GM18511 (cell line): ENCODE measurements around the gene IVD.
A peak's percentile ranks its signal among the peaks of the same experiment; 100 is the strongest.

Source experiments
- ATAC-seq: cut with Tn5 transposase; IDR thresholded peaks from one replicate; pipeline ENCODE4 v1.9.1; 2021; ENCODE audit warnings: mild to moderate bottlenecking, moderate library complexity; ENCODE audit not compliant: unreplicated experiment

The IVD gene

GRCh38 chr15:40453941-40454340, 48.3 kb downstream of the IVD start:
- peak; percentile 50 for ATAC-seq

GRCh38 chr15:40454904-40455391, 49.4 kb downstream of the IVD start:
- no peak for ATAC-seq

- no peak for ATAC-seq
These were observed 50.7 kb downstream of the IVD start for GRCh38 chr15:40456299-40456712.

GRCh38 chr15:40456738-40457137, 51.1 kb downstream of the IVD start:
- ATAC-seq = no peak

- ATAC-seq = no peak
These were observed 53.1 kb downstream of the IVD start for GRCh38 chr15:40458495-40459371.

- no peak for ATAC-seq
These were observed 53.9 kb downstream of the IVD start for GRCh38 chr15:40459391-40460015.

GRCh38 chr15:40460404-40460803, 54.8 kb downstream of the IVD start:
- ATAC-seq = no peak

- no peak for ATAC-seq
These were observed 56.4 kb downstream of the IVD start for GRCh38 chr15:40461958-40462357.

- no peak for ATAC-seq
These were observed 57.7 kb downstream of the IVD start for GRCh38 chr15:40463279-40463678.

GRCh38 chr15:40463886-40464545, 58.4 kb downstream of the IVD start:
- no peak for ATAC-seq

GRCh38 chr15:40464595-40465185, 59.1 kb downstream of the IVD start:
- no peak for ATAC-seq

GRCh38 chr15:40465939-40466338, 60.3 kb downstream of the IVD start:
- no peak for ATAC-seq

GRCh38 chr15:40466426-40467260, 61.0 kb downstream of the IVD start:
- no peak for ATAC-seq

GRCh38 chr15:40467261-40467615, 61.6 kb downstream of the IVD start:
- ATAC-seq = no peak

- ATAC-seq = no peak
These were observed 63.3 kb downstream of the IVD start for GRCh38 chr15:40468898-40469331.

GRCh38 chr15:40469776-40470390, 64.3 kb downstream of the IVD start:
- no peak for ATAC-seq

- ATAC-seq = peak; percentile 80
These were observed 65.0 kb downstream of the IVD start, which contains the start of gene CHST14 for GRCh38 chr15:40470423-40471104. Gene CHST14 (plus strand): TSS chr15:40470984. CDS start chr15:40471214, 230 bp downstream.
